GM18951 (cell line): ENCODE measurements around the gene CTAGE9.
"Not testable (repeated sequence)": the region's sequence is repeated elsewhere in the genome, so short reads cannot be mapped to it uniquely, and the experiment has no call there.

Source experiments
- POLR2A ChIP-seq: IDR thresholded peaks from 4 replicates; pipeline ENCODE4 v1.6.1; 2011; ENCODE audit warnings: mild to moderate bottlenecking; ENCODE audit not compliant: insufficient read length, insufficient read depth; ENCODE audit errors: extremely low read depth
- in situ Hi-C: fragments of 300-500 bp; cut with MboI; formaldehyde crosslinking; loops from one replicate; pipeline ENCODE4 v1.12.0; 2022; ENCODE audit warnings: low sequenced_read_pairs, mixed read lengths, inconsistent platforms; ENCODE audit not compliant: unreplicated experiment

The CTAGE9 gene, protein sequence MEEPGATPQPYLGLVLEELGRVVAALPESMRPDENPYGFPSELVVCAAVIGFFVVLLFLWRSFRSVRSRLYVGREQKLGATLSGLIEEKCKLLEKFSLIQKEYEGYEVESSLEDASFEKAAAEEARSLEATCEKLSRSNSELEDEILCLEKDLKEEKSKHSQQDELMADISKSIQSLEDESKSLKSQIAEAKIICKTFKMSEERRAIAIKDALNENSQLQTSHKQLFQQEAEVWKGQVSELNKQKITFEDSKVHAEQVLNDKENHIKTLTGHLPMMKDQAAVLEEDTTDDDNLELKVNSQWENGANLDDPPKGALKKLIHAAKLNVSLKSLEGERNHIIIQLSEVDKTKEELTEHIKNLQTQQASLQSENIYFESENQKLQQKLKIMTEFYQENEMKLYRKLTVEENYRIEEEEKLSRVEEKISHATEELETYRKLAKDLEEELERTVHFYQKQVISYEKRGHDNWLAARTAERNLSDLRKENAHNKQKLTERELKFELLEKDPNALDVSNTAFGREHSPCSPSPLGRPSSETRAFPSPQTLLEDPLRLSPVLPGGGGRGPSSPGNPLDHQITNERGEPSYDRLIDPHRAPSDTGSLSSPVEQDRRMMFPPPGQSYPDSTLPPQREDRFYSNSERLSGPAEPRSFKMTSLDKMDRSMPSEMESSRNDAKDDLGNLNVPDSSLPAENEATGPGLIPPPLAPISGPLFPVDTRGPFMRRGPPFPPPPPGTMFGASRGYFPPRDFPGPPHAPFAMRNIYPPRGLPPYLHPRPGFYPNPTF

DNA sequence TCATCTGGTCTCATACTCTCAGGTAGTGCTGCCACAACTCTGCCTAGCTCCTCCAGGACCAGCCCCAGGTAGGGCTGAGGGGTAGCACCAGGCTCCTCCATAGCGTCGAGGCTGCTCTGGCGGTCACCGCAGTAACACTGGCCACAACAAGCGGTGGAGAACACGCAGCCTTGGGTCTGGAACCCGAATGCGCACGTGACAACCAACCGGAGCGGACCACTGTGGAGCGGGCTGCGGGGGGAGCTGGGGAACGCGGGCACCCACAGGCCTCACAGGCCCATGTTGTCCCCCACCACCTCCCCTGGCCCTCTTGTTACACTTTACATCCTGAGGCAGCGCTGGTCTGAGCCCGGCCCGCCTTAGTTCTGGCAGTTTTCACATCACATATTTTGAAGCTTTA lies at the start of gene CTAGE9:
TSS of gene CTAGE9 (minus strand) at position 101 of the 400 bp plus-strand sequence. CDS start at position 101, 0 bp downstream.
- in situ Hi-C loops, result not testable (repeated sequence)

DNA sequence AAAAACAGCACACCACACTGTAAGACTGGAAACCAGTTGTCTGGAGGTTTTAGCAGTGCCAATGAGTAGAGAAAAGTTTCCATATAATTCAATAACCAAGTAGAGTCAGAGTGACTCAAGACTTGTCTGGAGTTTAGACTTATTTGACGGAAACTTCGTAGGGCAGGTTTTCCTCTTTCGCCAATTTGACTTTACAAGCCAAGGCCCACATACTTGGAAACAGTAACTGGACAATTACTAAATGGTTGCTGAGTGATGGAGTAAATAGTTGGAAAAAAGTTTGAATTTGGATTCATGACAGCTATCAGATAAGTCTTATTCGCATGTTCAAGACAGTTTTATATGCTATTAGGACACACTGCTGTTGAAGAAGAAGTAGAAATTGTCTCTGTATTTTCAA lies 48.1 kb upstream of the CTAGE9 start:
- in situ Hi-C loops, result no loop called here
- TF ChIP-seq POLR2A, result no peak

DNA sequence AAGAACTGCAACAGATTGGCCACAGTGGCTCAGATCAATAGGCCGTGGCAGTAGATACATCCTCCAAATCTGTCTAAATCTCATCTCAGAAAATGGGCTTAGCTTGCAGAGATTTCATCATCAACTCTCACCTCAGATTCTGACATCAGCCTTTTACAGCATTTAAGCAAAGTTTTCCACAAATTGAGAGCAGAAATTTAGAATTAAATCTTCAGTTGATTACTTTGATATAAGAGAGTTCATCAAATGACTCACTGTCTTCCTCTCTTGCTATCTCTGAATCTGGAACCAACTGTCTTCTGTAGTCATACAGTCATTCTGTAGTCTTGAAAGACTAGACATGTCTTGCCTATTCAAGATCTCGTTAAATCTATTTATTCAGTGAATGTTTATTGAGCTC lies 45.2 kb upstream of the CTAGE9 start:
- in situ Hi-C loops, result no loop called here
- TF ChIP-seq POLR2A, result no peak

DNA sequence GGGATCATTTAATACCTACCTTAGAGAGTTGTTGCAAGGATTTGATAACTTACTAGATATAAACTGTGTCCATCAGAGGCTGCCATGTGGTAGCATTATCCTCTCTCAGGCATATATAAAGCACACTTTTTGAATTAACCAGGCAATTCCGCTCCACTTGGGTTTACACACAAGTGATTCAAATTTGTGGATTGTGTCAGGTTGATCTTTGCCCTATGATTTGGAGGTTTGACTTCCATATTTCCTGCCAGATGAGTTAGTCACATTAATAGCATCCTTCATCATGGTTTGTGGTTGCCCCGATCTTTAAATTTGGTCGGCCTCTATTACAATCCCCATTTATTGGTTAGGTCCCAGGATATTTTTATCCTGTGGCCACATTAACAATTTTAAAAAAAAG lies 44.8 kb upstream of the CTAGE9 start:
- TF ChIP-seq POLR2A, result no peak
- in situ Hi-C loops, result no loop called here

DNA sequence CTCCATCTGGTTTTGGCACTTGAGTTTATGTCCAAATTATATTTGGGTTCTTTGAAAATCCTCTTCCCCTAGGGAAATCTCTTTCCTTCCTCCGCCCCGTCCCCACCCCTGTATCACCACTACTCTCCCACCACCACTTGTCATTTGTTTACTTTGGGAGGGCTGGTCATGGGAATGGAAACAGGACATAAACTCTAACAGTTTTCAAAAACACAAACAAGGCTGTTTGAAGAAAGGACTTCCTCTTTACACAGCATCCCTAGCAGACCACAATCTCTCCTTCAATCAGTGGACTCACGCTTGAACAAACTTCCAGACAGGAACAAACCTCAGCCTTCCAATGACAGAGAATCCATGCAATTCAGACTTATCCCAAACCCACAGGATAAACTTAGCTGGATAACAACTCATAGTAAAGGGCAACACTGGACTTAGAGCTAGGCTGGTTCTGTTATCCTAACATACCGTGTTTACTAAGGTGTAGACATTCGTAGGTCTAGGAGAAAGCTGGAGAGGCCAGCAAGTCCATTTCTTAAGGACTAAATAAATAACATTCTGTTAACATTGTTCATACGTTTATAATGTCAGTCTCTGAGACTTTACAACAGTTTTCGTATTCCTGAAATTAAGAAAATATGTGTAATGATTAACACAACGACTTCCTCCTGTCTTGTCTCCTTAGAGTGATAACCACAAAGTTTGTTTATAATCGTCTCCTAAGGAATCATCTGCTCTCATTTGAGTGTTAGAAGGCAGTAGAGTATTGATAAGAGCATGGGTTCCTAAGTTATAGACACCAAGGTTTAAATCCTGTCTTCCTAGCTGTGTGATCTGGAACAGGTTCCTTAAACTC lies 44.1 kb upstream of the CTAGE9 start:
- in situ Hi-C loops, result no loop called here
- no peak for TF ChIP-seq POLR2A

DNA sequence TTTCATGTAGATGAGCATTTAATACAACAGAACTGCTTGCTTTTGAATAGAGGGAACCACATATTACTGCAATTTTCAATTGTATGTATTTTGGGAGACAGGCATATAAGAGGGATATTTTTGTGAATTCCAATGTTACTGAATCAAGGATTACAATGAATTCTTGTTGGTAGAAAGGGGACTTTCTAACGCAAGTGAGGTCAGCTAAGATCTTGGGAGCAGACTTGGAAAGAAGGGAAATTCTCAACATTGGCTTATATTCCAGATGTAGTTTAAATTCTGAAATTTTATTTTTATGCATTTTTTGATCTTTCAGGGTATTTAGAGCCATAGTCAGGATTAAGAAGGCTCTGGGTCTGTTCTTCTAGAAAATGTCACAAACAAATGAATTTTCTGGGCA lies 43.3 kb upstream of the CTAGE9 start:
- no peak for TF ChIP-seq POLR2A
- in situ Hi-C loops, result no loop called here

DNA sequence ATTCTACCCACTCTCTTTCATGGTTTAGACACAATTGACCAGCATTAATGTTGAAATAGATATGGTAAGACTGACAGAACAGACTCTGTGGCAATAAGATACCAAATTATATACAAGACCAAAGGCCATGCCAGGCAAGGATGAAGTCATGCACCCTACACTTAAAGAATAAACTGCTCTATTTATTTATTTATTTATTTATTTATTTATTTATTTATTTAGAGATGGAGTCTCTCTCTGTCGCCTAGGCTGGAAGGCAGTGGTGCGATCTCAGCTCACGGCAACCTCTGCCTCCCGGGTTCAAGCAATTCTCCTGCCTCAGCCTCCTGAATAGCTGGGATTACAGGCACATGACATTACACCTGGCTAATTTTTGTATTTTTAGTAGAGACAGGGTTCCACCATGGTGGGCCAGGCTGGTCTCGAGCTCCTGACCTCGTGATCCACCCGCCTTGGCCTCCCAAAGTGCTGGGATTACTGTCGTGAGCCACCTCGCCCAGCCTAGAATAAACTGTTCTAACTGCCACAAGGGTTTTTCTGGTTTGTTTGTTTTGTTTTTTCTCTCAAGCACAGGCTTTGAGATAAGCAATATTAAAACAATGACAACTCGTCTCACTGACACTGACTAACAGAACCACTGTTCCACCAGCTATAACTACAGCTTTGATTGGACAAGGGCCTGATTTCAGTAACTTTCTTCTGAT lies 40.3 kb upstream of the CTAGE9 start:
- in situ Hi-C loops, result not testable (repeated sequence)

DNA sequence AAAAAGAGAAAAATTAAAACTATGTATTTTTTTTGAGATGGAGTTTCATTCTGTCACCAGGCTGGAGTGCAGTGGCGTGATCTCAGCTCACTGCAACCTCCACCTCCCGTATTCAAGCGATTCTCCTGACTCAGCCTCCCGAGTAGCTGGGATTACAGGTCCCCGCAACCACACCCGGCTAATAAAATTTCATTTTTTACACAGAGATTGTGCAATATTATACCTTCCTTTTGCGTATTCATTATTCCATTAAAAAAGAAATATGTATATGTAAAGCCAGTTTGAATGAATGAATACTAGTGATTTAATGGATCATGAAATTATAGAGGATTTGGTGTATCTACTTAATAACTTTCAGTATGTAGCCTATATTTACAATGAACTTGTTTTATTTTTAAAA lies 38.2 kb upstream of the CTAGE9 start:
- in situ Hi-C loops, result no loop called here

DNA sequence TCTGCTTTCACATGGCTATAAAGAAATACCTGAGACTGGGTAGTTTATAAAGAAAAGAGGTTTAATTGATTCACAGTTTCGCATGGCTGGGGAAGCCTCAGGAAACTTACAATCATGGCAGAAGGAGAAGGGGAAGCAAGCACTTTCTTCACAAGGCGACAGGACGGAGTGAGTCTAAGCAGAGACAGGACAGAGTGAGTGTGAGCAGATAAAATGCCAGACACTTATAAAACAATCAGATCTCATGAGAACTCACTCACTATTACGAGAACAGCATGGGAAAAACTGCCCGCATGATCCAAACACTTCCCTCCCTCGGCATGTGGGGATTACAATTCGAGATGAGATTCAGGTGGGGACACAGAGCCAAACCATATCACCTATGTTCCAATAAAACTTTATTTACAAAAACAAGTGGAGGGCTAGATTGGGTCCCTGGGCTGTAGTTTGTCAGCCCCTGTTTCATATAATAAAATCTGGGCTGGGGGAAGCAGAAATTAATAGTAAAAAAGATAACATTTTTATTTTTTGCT lies 37.1 kb upstream of the CTAGE9 start:
- TF ChIP-seq POLR2A, result no peak
- in situ Hi-C loops, result no loop called here

More for the DNA sequence above, 38.2 kb upstream of the CTAGE9 start:
- TF ChIP-seq POLR2A, result no peak

DNA sequence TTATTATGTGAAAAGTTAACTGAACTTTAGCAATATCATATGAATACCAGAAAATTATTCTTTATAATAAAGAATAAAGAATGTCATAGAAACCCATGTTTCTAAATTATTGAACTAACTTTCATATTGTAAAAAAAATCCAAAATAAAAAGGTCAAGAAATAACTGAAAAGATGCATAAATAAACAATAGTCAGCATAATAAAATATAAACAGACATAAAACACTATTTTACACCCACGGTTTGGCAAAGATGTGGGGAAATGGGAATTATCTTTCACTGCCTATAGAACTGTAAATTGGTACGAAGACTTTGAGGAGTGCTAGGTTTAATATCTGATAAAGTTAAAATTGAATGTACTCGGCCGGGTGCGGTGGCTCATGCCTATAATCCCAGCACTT lies 34.7 kb upstream of the CTAGE9 start:
- no peak for TF ChIP-seq POLR2A
- in situ Hi-C loops, result no loop called here

DNA sequence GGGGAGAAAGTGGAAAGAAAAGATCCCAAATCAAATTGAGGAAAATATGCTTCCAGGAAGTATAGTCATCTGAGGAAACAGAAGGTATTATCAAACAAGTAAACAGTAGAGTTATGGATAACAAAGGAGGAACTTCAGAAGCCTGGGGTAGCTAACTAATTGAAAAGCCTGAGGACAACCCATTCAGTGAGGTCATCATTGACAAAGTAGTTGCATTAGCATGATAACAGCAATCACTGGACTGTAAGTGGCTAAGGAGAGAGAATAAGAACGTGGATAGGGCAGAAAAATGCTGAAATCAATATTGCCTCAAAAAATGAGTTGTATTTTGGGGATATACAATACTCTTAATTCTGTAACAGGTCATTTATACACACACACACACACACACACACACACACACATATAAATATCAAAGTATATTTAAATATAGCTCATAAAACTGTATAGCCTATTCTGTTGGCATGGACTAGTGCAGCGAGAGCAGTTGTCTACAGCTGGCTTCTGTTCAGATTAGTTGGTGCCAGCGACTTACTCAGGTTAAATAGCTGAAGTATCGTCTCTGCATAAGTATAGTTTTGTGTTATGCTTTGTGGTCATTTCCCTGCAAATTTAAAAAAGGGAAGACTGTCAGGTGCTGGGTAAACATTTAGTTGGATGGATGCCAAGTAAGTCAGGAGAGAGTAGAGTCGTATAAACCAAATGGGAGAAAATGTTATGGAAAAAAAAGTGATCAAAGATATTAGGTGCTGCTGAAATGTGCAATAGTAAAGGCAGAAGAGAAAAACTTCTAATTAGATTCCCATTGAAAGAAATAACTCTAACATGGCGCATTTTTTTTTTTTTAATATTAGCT lies 33.8 kb upstream of the CTAGE9 start:
- no peak for TF ChIP-seq POLR2A
- in situ Hi-C loops, result no loop called here
